ENCODE results near the gene WDR62.

WDR62 gene

GRCh38 chr19:36140304-36141038 is 85.8 kb downstream of the WDR62 start:
- DNase-seq (ENCODE audit: low read depth in 2 of 2): no peak

GRCh38 chr19:36141039-36141927 is 86.6 kb downstream of the WDR62 start:
- peak; percentile 57 for DNase-seq (ENCODE audit: low read depth in 2 of 2)

GRCh38 chr19:36142046-36142445 is 87.3 kb downstream of the WDR62 start:
- no peak for DNase-seq (ENCODE audit: low read depth in 2 of 2)

- no peak for DNase-seq (ENCODE audit: low read depth in 2 of 2)
These were observed 87.8 kb downstream of the WDR62 start for GRCh38 chr19:36142496-36142895.

GRCh38 chr19:36144624-36145023 is 89.9 kb downstream of the WDR62 start:
- no peak for DNase-seq (ENCODE audit: low read depth in 2 of 2)

GRCh38 chr19:36149673-36150406 is 95.1 kb downstream of the WDR62 start:
- DNase-seq (ENCODE audit: low read depth in 2 of 2): no peak

- no peak for DNase-seq (ENCODE audit: low read depth in 2 of 2)
These were observed 95.9 kb downstream of the WDR62 start for GRCh38 chr19:36150586-36150985.

- DNase-seq (ENCODE audit: low read depth in 2 of 2): no peak
These were observed 96.7 kb downstream of the WDR62 start for GRCh38 chr19:36151144-36152018.

GRCh38 chr19:36152019-36152351 is 97.3 kb downstream of the WDR62 start:
- DNase-seq (ENCODE audit: low read depth in 2 of 2): no peak

GRCh38 chr19:36152352-36153091 is 97.8 kb downstream of the WDR62 start, which contains the start of gene COX7A1:
TSS of gene COX7A1 (minus strand) at chr19:36152447. CDS start at chr19:36152407, 40 bp downstream.
- no peak for DNase-seq (ENCODE audit: low read depth in 2 of 2)

- DNase-seq (ENCODE audit: low read depth in 2 of 2): no peak
These were observed 98.4 kb downstream of the WDR62 start for GRCh38 chr19:36153126-36153525.
